ENCODE data around the gene ADRA2C.

Gene ADRA2C

DNA sequence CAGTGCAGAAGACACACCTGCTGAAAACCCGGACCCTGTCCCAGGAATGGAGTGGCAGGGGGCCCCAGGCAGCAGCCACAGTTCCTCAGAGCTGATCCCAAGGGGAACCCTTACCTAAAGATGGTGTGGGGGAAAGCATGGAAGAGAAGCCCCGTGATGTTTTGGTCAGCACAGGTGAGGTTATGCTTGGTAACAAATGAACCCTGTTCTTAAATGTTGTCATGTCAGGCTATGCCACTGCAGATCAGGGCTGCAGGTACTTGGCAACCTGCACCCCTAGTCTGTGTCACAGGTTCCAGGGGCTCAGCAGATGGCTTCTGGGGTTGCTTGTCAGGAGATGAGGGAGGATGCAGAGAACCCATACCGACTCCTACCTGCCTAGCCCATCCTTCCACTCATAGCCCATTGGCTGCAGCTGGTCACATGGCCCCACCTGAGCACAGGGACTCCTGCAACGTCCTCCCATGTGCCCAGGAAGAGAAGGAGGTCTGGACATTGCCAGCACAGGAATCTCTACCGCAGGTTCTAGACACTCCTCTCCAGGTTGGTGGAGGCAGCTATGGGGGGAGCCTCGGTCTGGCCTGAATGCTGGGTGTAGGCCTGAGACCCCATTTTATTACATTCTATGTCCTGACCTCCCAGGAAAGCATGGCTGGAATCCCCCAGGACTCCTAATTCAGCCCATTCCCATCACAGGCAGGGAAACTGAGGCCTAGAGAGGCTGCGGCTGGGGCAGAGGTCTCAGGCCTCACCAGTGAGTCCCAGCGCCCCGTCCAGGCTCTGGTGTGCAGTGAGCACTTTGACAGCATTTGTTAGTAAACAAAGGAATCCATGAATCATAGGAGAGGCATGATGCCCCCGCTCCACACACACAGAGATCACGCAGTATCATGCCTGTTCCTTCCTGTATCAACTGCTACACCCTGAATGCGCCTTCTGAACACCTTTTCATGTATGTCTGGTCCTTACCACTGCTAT is 51.1 kb downstream of the ADRA2C start:
- Histone ChIP-seq H3K9me2 (replicated peaks; ENCODE audit: control insufficient read depth, low read length) (no peaks in the 10 kb centered on the region), H3K4me1 (ENCODE audit: control insufficient read depth, low read length) (no peaks in the 10 kb centered on the region), H3K4me3 (ENCODE audit: low read length) (no peak overlapping the region), H3K79me2 (ENCODE audit: control insufficient read depth, low read length) (no peaks in the 10 kb centered on the region), H3K27me3 (ENCODE audit: control insufficient read depth, low read length) (no peaks in the 10 kb centered on the region), H3F3A (ENCODE audit: control insufficient read depth, insufficient read depth) (no peaks in the 10 kb centered on the region), H3K9me3 (ENCODE audit: control insufficient read depth, insufficient read depth, low read length) (no peaks in the 10 kb centered on the region; the same call in 1 of the 2 replicates), H3K27ac (ENCODE audit: low read depth, low read length) (no peak overlapping the region), H4K20me1 (ENCODE audit: control insufficient read depth, insufficient read depth, low read depth, low read length) (no peaks in the 10 kb centered on the region), H3K4me2 (ENCODE audit: low read length) (no peak overlapping the region), H3K36me3 (ENCODE audit: control insufficient read depth, low read length) (no peaks in the 10 kb centered on the region)
- TF ChIP-seq CTCF (IDR thresholded peaks at IDR 0.05; ENCODE audit: low read depth, low read length, poor library complexity, severe bottlenecking) (no peak), EZH2phosphoT487 (IDR thresholded peaks at IDR 0.05; ENCODE audit: borderline replicate concordance, low read length) (no peak)
